Esophagus squamous epithelium (tissue), 4 donors: ENCODE measurements around the gene PLK1.

Experiments
- CTCF ChIP-seq, 6 experiments: fragments of 450-650 bp in 4 of 6; fragments of 200-600 bp in 2 of 6; sonication (generic) in 2 of 6; IDR thresholded peaks; one replicate each; pipeline ENCODE4 v1.5.1; 2016 to 2019; ENCODE audit warnings: antibody characterized with exemption in 6 of 6, mild to moderate bottlenecking in 4 of 6, moderate library complexity in 4 of 6
- POLR2A ChIP-seq, 4 donors: fragments of 450-650 bp; IDR thresholded peaks; one replicate each; pipeline ENCODE4 v1.6.1; 2017; ENCODE audit warnings: antibody characterized with exemption in 4 of 4, mild to moderate bottlenecking in 4 of 4, moderate library complexity in 3 of 4

- no peak for TF ChIP-seq POLR2A (IDR thresholded peaks at IDR 0.05)
- TF ChIP-seq CTCF (IDR thresholded peaks at IDR 0.05): no peak
Measured at GRCh38 chr16:23629516-23629915, 49.2 kb upstream of the PLK1 start.
